Immature natural killer cell (primary cell): ENCODE measurements around the gene GIPR. TPM values are rescaled to one million over a fixed set of nuclear protein-coding genes. Genes with fewer than 3 reads are reported as not detected.
A peak's percentile ranks its signal among the peaks of the same experiment; 100 is the strongest.
"Not testable (repeated sequence)": the region's sequence is repeated elsewhere in the genome, so short reads cannot be mapped to it uniquely, and the experiment has no call there.

Experiments
- DNase-seq, 3 donors: peaks; one replicate each; pipeline ENCODE4 v3.0.0; 2022; ENCODE audit warnings: mixed read lengths in 1 of 3
- H3K27ac Mint-ChIP-seq, 6 donors: one replicate each; pipeline ENCODE4 v1.8.0; 2020; ENCODE audit warnings: mixed read lengths in 6 of 6, mild to moderate bottlenecking in 5 of 6, inconsistent platforms in 4 of 6, moderate library complexity in 3 of 6
- H3K27me3 Mint-ChIP-seq, 3 donors: one replicate each; pipeline ENCODE4 v1.8.0; 2020 to 2021; ENCODE audit warnings: low read depth in 3 of 3, mild to moderate bottlenecking in 3 of 3, mixed read lengths in 3 of 3, moderate library complexity in 3 of 3, inconsistent platforms in 1 of 3
- H3K36me3 Mint-ChIP-seq, 3 donors: one replicate each; pipeline ENCODE4 v1.8.0; 2020; ENCODE audit warnings: mixed read lengths in 3 of 3, inconsistent platforms in 2 of 3, mild to moderate bottlenecking in 2 of 3
- H3K4me1 Mint-ChIP-seq, 2 donors: one replicate each; pipeline ENCODE4 v1.8.0; 2020; ENCODE audit warnings: inconsistent platforms in 2 of 2, mild to moderate bottlenecking in 2 of 2, mixed read lengths in 2 of 2, moderate library complexity in 1 of 2
- H3K4me3 Mint-ChIP-seq, 5 donors: one replicate each; pipeline ENCODE4 v1.8.0; 2020; ENCODE audit warnings: mild to moderate bottlenecking in 5 of 5, mixed read lengths in 5 of 5, inconsistent platforms in 3 of 5, moderate library complexity in 3 of 5
- H3K9me3 Mint-ChIP-seq, 6 donors: one replicate each; pipeline ENCODE4 v1.8.0; 2020; ENCODE audit warnings: mild to moderate bottlenecking in 6 of 6, mixed read lengths in 6 of 6, inconsistent platforms in 4 of 6, moderate library complexity in 3 of 6
- polyA plus RNA-seq, 3 donors: library from polyadenylated mRNA; unstranded; fragments of 300-500 nt; fragmentation: Illumina TruSeq; gene quantifications; one replicate each; pipeline ENCODE4 v1.2.3, GENCODE V29; 2021

Gene GIPR
- polyA plus RNA-seq, 3 donors from 2014 or later: 0.18 to 0.34 TPM; not detected in 1

DNA sequence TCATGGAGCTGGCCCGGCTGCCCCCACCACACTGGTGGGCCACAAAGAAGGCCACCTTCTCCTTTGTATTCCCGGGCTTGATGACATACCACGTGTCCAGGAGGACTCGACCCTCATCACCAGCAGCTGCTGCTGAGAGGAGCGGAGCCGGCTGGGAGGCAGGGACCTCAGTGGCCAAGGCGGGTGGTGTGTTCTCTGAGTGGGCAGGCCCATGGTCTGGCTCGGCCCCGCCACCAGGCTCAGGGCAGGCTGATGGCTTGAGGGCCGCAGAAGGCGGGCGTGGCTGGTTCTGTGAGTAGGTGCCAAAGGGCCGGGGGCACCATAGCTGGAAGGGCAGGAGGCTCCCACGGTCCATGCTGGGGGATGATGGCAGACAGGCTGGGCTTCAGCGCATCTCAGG lies 45.1 kb downstream of the GIPR start:
- peaks cover 28 to 41% of the 10 kb centered on the region in 2 donors for H3K4me1 Mint-ChIP-seq
- no peak overlapping the region for H3K4me3 Mint-ChIP-seq
- no peak for DNase-seq
- peaks cover 0 to 6% (median 5%) of the 10 kb centered on the region in 3 donors for H3K36me3 Mint-ChIP-seq
- no peak overlapping the region for H3K27ac Mint-ChIP-seq
- no peaks in the 10 kb centered on the region for H3K9me3 Mint-ChIP-seq
- peaks cover 0 to 2% (median 0%) of the 10 kb centered on the region in 3 donors for H3K27me3 Mint-ChIP-seq

DNA sequence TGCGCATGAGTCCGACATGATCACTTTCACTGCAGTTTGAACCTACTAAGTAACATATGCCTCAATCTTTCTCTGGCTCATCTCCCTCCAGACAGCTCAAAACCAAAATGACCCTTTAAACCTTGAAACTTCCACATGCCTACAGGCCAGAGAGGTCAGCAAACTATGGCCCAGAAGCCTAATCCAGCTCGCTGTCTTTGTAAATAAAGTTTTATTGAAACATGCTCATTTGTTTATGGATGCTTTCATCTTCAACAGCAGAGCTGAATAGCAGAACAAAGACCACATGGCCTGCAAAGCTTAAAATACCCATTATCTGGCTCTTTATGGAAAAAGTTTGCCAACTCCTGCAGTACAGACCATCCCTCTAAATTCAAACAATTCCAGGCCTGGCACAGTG lies 47.1 kb downstream of the GIPR start:
- DNase-seq: no peak
- Mint-ChIP-seq H3K9me3 (no peaks in the 10 kb centered on the region), H3K27me3 (peaks cover 0 to 2% (median 0%) of the 10 kb centered on the region in 3 donors), H3K4me3 (peak overlapping the region in 1 of 5 donors; percentile 15), H3K36me3 (peaks cover 4 to 15% (median 10%) of the 10 kb centered on the region in 3 donors), H3K4me1 (peaks cover 33 to 49% of the 10 kb centered on the region in 2 donors), H3K27ac (peak overlapping the region in 2 of 6 donors; percentile 38 to 82)

DNA sequence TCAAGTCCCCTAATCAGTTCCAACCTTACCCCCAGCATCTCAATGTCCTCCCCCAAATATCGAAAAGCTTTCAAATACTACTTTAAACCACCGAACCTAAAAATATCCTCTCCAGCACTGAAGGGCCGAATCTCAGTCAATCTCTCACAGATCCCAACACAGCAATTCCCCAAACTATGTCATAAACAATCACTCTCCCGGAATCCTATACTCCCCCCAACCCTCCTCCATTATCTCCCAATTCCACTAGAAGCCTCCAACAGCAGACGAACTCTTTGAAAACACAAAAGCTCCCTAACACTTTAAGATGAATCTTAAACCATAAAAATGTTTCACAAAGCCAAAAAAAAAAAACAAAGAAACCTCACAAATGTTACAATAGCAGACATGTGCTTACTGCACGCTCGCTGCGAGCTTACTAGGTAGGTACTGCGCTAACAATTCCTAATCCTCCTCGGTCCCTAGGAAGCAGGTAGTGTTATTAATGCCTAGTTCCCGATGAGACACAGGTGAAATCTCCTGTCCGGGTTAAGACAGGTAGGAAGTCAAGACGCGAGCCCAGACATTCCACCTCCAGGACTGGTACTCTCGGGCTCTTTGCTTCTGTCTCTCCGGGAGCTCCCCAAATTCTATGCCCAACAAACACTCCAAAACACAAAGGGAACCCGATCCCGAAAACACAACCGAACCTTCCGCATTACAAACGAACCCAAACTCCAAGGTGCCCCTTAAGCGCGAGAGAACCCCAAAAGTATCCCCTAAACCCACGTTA lies 48.5 kb downstream of the GIPR start:
- H3K27me3 Mint-ChIP-seq: peaks cover 0 to 2% (median 0%) of the 10 kb centered on the region in 3 donors
- peaks cover 4 to 9% (median 5%) of the 10 kb centered on the region in 3 donors for H3K36me3 Mint-ChIP-seq
- no peak for DNase-seq
- peak overlapping the region; percentile 92 to 97 (median 95) for H3K4me3 Mint-ChIP-seq
- H3K9me3 Mint-ChIP-seq: no peaks in the 10 kb centered on the region
- peak overlapping the region; percentile 94 to 99 (median 96) for H3K27ac Mint-ChIP-seq
- H3K4me1 Mint-ChIP-seq: peaks cover 31 to 43% of the 10 kb centered on the region in 2 donors

DNA sequence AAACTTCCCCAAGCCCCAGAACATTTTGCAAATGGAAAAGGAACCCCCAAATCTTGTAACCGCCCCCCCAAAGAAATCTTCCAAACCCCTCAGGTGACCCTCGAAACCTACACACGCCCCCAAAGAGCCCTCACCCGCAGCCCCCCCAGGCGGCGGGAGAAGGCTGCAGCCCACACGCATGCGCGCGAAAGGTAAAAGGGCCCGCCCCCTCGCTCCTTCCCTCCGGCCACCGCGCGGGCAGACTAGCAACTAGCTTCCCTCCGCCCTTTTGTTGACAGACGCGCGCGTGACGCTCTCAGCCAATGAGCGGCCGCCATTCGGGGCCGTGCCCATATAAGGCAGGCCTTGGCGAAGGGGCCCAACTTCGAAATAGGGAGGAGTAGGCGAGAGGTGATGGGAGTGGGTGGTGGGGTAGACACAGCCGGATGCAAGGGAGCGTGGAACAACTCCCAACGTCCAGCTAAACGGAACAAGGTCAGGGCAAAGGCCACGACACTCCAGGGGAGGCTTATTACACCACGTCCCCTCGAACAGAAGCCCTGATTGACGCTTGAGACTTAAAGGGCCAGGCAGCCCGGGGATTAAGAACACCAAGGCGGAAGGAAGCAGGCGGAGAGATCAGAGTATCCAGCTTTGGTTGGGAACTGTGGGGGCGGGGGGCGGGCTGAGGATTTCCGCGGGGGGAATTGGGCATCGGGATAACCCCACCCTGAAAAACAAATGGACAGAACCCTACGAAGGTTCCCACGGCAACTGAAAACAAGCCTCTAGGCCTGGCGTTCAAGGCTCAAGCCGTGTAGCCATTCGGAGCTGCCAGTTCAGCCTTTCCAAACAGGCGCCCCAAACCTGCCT lies 49.3 kb downstream of the GIPR start:
- Mint-ChIP-seq H3K4me1 (peaks cover 31 to 43% of the 10 kb centered on the region in 2 donors), H3K36me3 (peaks cover 4 to 9% (median 8%) of the 10 kb centered on the region in 3 donors), H3K27ac (peak overlapping the region; percentile 94 to 99 (median 96)), H3K27me3 (peaks cover 0 to 2% (median 0%) of the 10 kb centered on the region in 3 donors), H3K4me3 (peak overlapping the region; percentile 92 to 97 (median 95)), H3K9me3 (no peaks in the 10 kb centered on the region)
- peak; percentile 98 to 99 (median 99) for DNase-seq

DNA sequence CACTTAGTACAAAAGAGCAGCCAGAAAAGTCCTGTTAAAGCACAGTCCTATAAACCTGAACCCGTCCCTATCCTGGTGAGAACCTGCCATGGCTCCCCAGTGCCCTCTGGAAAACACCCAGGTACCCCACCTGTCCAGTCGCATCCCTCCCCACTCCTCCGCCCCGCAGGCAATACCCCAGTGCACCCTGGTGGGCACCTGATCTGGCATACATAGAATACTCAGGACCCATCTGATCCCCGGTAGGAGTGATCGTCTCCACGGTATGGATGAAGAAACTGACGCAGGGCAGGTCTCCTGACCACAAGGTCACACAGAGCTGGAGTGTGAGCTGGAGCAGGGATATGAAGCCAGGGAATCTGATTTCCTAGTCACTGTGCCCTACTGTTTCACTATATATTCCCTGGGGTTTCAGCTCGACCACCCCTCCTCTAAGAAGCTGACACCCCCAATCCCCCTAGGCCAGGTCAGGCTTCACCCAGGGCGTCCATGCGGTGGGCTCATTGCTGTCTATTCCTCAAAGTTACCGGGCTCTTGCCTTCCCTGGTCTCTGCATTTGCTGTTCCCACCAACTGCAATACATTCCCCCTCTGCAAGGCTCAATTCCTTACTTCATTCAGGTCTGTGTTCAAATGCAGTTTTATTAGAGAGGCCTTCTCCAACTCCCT lies 50.1 kb downstream of the GIPR start:
- peaks cover 0 to 2% (median 0%) of the 10 kb centered on the region in 3 donors for H3K27me3 Mint-ChIP-seq
- H3K4me3 Mint-ChIP-seq: peak overlapping the region; percentile 92 to 97 (median 95)
- peaks cover 31 to 43% of the 10 kb centered on the region in 2 donors for H3K4me1 Mint-ChIP-seq
- H3K27ac Mint-ChIP-seq: peak overlapping the region; percentile 94 to 99 (median 96)
- H3K36me3 Mint-ChIP-seq: peaks cover 4 to 9% (median 8%) of the 10 kb centered on the region in 3 donors
- H3K9me3 Mint-ChIP-seq: no peaks in the 10 kb centered on the region
- no peak for DNase-seq

DNA sequence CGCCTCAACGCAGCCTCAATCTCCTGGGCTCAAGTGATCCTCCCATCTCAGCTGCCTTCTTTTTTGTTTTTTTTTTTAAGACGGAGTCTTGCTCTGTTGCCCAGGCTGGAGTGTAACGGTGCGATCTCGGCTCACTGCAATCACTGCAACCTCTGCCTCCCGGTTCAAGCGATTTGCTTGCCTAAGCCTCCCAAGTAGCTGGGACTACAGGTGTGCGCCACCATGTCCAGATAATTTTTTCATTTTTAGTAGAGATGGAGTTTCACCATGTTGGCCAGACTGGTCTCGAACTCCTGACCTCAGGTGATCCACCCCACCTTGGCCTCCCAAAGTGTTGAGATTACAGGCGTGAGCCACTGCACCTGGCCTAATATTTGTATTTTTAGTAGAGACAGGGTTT lies 52.0 kb downstream of the GIPR start:
- H3K27ac Mint-ChIP-seq: peak overlapping the region in 2 of 6 donors; percentile 17 to 74
- peaks cover 33 to 44% of the 10 kb centered on the region in 2 donors for H3K4me1 Mint-ChIP-seq
- peaks cover 4 to 12% (median 9%) of the 10 kb centered on the region in 3 donors for H3K36me3 Mint-ChIP-seq
- H3K27me3 Mint-ChIP-seq, H3K4me3 Mint-ChIP-seq, DNase-seq, H3K9me3 Mint-ChIP-seq: not testable (repeated sequence)

DNA sequence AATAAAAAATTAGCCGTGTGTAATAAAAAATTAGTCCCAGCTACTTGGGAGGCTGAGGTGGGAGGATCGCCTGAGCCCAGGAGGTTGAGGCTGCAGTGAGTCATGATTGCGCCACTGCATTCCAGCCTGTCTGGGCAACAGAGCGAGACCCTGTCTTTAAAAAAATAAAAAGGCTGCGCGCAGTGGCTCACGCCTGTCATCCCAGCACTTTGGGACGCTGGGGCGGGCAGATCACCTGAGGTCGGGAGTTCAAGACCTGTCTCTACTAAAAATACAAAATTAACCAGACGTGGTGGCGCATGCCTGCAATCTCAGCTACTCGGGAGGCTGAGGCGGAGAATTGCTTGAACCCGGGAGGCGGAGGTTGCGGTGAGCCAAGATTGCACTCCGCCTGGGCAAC lies 60.7 kb downstream of the GIPR start:
- Mint-ChIP-seq H3K27ac (peak overlapping the region in 2 of 6 donors; percentile 55 to 62), H3K4me3 (peak overlapping the region in 1 of 5 donors; percentile 10), H3K4me1 (peaks cover 25 to 40% of the 10 kb centered on the region in 2 donors)
- not testable (repeated sequence) for H3K9me3 Mint-ChIP-seq, H3K36me3 Mint-ChIP-seq, DNase-seq, H3K27me3 Mint-ChIP-seq

DNA sequence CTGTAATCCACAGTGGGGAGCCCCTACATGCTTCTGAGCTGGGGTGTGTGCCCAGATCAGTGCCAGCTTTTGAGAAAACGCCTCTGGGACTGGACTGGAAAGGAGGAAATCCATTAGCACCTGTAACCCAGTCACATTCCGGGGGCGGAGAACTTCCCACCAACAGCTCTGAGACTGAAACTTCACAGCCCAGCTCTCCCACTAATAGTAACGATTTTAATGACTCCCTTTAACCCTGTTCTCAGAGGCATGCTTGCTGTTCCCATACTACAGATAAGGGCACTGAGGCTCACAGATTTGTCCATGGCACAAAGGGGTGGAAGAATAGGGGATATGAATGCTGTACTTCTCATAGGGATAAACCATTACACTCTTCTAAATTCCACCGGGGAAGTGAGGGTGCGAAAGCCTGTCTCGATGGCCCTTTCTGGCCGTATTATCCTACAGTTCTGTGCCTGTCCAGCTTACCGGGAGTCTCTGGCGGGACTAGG lies 61.8 kb downstream of the GIPR start:
- Mint-ChIP-seq H3K4me1 (peaks cover 22 to 35% of the 10 kb centered on the region in 2 donors), H3K27me3 (peaks cover 0 to 2% (median 0%) of the 10 kb centered on the region in 3 donors), H3K4me3 (peak overlapping the region; percentile 91 to 97 (median 93)), H3K27ac (peak overlapping the region; percentile 75 to 97 (median 91)), H3K36me3 (peaks cover 0 to 3% (median 0%) of the 10 kb centered on the region in 3 donors), H3K9me3 (no peaks in the 10 kb centered on the region)
- no peak for DNase-seq

DNA sequence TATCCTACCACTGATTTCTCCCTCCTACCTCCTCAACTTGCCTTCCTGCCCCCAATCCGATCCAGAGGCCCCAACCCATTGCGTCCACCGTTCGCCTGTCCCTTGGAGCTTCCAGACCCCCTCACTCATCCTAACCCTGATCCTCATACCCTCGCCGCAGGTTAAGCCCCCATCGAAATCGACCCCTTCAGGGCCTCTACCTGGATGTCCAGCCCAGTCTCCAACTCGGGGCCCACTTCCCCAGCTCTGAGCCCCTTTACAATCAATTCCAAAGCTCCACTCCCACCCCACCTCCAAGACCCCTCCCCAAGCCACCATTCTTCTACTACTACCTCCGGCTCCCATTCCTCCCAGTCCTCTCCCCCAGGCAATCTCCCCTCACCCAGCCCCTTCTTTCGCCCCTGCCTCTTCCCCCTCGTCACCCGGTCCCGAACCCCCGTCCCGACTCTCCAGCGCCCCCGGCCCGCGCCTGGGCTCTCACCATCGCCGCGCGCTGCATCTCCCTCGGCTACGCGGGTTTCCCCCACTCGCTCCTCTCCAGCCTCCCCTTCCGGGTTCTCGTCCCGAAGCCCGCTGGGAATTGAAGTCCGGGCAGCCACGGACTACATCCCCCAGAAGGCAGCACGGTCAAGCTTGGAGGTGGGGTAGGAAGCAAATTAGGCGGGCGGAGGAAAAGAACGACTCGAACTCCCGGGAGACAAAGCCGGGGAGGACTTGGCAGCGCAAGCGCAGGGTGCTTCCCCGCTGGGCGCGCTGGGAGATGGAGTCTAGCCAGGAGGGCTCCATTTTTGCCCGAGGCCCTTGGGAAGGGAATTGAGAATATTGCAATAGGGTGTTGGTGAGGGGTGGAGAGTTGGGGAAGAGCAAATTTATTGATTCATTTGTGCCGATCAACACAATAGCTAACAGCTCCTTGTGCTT lies 62.6 kb downstream of the GIPR start, which contains the start of gene FBXO46:
Gene FBXO46 (minus strand): TSS at position 529 of the 921 bp plus-strand sequence. CDS start 17,401 bp downstream, outside the sequence.
- peak; percentile 87 to 90 (median 88) for DNase-seq
- H3K9me3 Mint-ChIP-seq: no peaks in the 10 kb centered on the region
- peak within 1 kb of the TSS; percentile 91 to 97 (median 93) for H3K4me3 Mint-ChIP-seq
- H3K27ac Mint-ChIP-seq: peak within 1 kb of the TSS; percentile 83 to 97 (median 91)
- H3K4me1 Mint-ChIP-seq: peaks cover 22 to 35% of the 10 kb centered on the region in 2 donors
- H3K36me3 Mint-ChIP-seq: peaks cover 0 to 3% (median 0%) of the 10 kb centered on the region in 3 donors
- peaks cover 0 to 2% (median 0%) of the 10 kb centered on the region in 3 donors for H3K27me3 Mint-ChIP-seq

Other genes starting within 250 kb of the GIPR start
- 10 to 100 TPM; 50.8 to 62.2 (median 54.5) TPM for gene ERCC1, start 244.3 kb upstream of the GIPR start, polyA plus RNA-seq
- gene FOSB, start 200.2 kb upstream of the GIPR start, polyA plus RNA-seq: 10 to 100 TPM; 11.6 to 30.1 (median 11.6) TPM
- under 1 TPM in 2 of 3 donors, not detected in 1; 0.48 to 0.80 TPM for gene RTN2, start 171.2 kb upstream of the GIPR start, polyA plus RNA-seq
- gene PPM1N, start 169.8 kb upstream of the GIPR start, polyA plus RNA-seq: 1 to 10 TPM; 3.9 to 5.7 (median 4.0) TPM
- 100 to 1,000 TPM in 1 of 3 donors, 10 to 100 TPM in 2; 91.2 to 126 (median 93.4) TPM for gene VASP, start 160.7 kb upstream of the GIPR start, polyA plus RNA-seq
- gene OPA3, start 83.4 kb upstream of the GIPR start, polyA plus RNA-seq: 10 to 100 TPM in 1 of 3 donors, 1 to 10 TPM in 1, not detected in 1; 3.3 to 18.4 TPM
- not detected for gene GPR4, start 66.0 kb upstream of the GIPR start, polyA plus RNA-seq
- gene EML2, start 28.8 kb upstream of the GIPR start, polyA plus RNA-seq: 10 to 100 TPM; 11.9 to 24.7 (median 14.2) TPM
- 1,000 to 10,000 TPM in 2 of 3 donors, 100 to 1,000 TPM in 1; 754 to 1,123 (median 1,001) TPM for gene SNRPD2, start 23.7 kb downstream of the GIPR start, polyA plus RNA-seq
- 1 to 10 TPM in 2 of 3 donors, not detected in 1; 1.8 to 2.9 TPM for gene QPCTL, start 24.4 kb downstream of the GIPR start, polyA plus RNA-seq
- gene FBXO46, start 62.7 kb downstream of the GIPR start, polyA plus RNA-seq: 10 to 100 TPM in 1 of 3 donors, 1 to 10 TPM in 2; 5.9 to 15.6 (median 7.5) TPM
- gene MEIOSIN, start 65.2 kb downstream of the GIPR start, polyA plus RNA-seq: not detected
- under 1 TPM in 2 of 3 donors, not detected in 1; 0.10 to 0.35 TPM for gene SIX5, start 101.0 kb downstream of the GIPR start, polyA plus RNA-seq
- gene DMPK, start 114.3 kb downstream of the GIPR start, polyA plus RNA-seq: 1 to 10 TPM in 2 of 3 donors, under 1 TPM in 1; 0.34 to 2.7 (median 1.2) TPM
- 10 to 100 TPM; 20.2 to 43.9 (median 20.7) TPM for gene DMWD, start 124.6 kb downstream of the GIPR start, polyA plus RNA-seq
- not detected for gene RSPH6A, start 147.1 kb downstream of the GIPR start, polyA plus RNA-seq
- 10 to 100 TPM in 1 of 3 donors, 1 to 10 TPM in 2; 2.1 to 14.6 (median 5.6) TPM for gene SYMPK, start 194.9 kb downstream of the GIPR start, polyA plus RNA-seq
- gene FOXA3, start 196.1 kb downstream of the GIPR start, polyA plus RNA-seq: not detected
- gene IRF2BP1, start 217.9 kb downstream of the GIPR start, polyA plus RNA-seq: 1 to 10 TPM; 3.4 to 9.4 (median 7.0) TPM
- gene MYPOP, start 234.4 kb downstream of the GIPR start, polyA plus RNA-seq: under 1 TPM; 0.12 to 0.45 (median 0.13) TPM
- not detected for gene NANOS2, start 246.6 kb downstream of the GIPR start, polyA plus RNA-seq